Tibial artery (tissue), 4 donors: Measurements from ENCODE around the gene MICU1.

Experiments used
- DNase-seq, 2 donors: peaks; one replicate each; pipeline ENCODE4 v3.0.0-alpha.2; 2019
- H3K27ac ChIP-seq, 2 donors: fragments of 200-600 bp; sonication (generic) in 1 of 2; 1 replicate in 1 of 2; 2 replicates in 1 of 2; pipeline ENCODE4 v1.5.1; 2018 to 2019; ENCODE audit warnings: mild to moderate bottlenecking in 1 of 2
- H3K27me3 ChIP-seq, 2 donors: fragments of 200-600 bp; sonication (generic) in 1 of 2; one replicate each; pipeline versions ENCODE4 v1.5.1 to v1.6.0; 2016 to 2019
- H3K36me3 ChIP-seq, 3 donors: fragments of 200-600 bp; sonication (generic) in 2 of 3; one replicate each; pipeline ENCODE4 v1.5.1; 2016 to 2019; ENCODE audit warnings: mild to moderate bottlenecking in 2 of 3
- H3K4me1 ChIP-seq, 4 donors: fragments of 200-600 bp; sonication (generic) in 2 of 4; 1 replicate in 3 of 4; 2 replicates in 1 of 4; pipeline ENCODE4 v1.5.1; 2016 to 2019
- H3K4me3 ChIP-seq, 2 donors: fragments of 200-600 bp; sonication (generic) in 1 of 2; 1 replicate in 1 of 2; 2 replicates in 1 of 2; pipeline ENCODE4 v1.5.1; 2018 to 2019; ENCODE audit warnings: mild to moderate bottlenecking in 2 of 2
- H3K9me3 ChIP-seq, 3 donors: fragments of 200-600 bp; sonication (generic) in 1 of 3; one replicate each; pipeline ENCODE4 v1.5.1; 2016 to 2019
- intact Hi-C: fragments of 100-400 bp; cut with DNase I; formaldehyde crosslinking; loops from one replicate; pipeline ENCODE4 v1.15.0; 2023; ENCODE audit warnings: low total_unique reads
- TF ChIP-seq, protein P1 (sequence below), 2 experiments: fragments of 200-600 bp in 1 of 2; fragments of 450-650 bp in 1 of 2; IDR thresholded peaks; one replicate each; pipeline ENCODE4 v1.5.1; 2017 to 2019; ENCODE audit warnings: antibody characterized with exemption in 2 of 2, mild to moderate bottlenecking in 1 of 2, moderate library complexity in 1 of 2

Gene MICU1

DNA sequence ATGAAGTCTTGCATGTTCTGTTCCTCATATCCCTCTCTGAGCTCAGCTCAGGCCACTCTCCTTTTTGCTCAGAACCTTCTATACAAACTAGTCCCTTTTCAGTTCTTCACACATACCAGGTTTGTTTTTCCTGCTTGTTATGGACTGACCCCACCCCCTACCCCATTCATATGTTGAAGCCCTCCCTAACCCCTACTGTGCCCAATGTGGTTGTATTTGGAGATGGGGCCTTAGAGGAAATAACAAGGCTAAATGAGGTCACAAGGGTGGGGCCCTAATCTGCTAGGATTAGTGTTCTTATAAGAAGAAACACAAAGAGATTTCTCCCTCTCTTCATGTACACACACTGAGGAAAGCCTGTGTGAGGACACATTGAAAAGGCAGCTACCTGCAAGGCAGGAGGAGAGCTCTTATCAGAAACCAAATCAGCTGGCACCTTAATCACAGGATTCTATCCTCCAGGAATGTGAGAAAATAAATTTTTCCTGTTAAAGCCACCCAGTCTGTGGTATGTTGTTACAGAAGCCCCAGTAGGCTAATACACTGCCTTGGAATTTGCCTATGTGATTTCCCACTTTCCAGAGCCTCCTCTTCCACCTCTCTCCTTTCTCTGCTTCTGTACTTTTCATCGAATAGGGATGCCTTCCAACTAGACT lies 203.9 kb downstream of the MICU1 start:
- no peaks in the 10 kb centered on the region for H3K27me3 ChIP-seq
- H3K4me1 ChIP-seq: no peaks in the 10 kb centered on the region
- no peak for DNase-seq
- intact Hi-C loops: no loop called here
- H3K27ac ChIP-seq: no peak overlapping the region
- no peaks in the 10 kb centered on the region for H3K9me3 ChIP-seq
- TF ChIP-seq, protein P1, sequence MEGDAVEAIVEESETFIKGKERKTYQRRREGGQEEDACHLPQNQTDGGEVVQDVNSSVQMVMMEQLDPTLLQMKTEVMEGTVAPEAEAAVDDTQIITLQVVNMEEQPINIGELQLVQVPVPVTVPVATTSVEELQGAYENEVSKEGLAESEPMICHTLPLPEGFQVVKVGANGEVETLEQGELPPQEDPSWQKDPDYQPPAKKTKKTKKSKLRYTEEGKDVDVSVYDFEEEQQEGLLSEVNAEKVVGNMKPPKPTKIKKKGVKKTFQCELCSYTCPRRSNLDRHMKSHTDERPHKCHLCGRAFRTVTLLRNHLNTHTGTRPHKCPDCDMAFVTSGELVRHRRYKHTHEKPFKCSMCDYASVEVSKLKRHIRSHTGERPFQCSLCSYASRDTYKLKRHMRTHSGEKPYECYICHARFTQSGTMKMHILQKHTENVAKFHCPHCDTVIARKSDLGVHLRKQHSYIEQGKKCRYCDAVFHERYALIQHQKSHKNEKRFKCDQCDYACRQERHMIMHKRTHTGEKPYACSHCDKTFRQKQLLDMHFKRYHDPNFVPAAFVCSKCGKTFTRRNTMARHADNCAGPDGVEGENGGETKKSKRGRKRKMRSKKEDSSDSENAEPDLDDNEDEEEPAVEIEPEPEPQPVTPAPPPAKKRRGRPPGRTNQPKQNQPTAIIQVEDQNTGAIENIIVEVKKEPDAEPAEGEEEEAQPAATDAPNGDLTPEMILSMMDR (IDR thresholded peaks at IDR 0.05): no peak
- H3K36me3 ChIP-seq: peaks cover 33 to 44% (median 36%) of the 10 kb centered on the region in 3 donors
- no peak overlapping the region for H3K4me3 ChIP-seq

DNA sequence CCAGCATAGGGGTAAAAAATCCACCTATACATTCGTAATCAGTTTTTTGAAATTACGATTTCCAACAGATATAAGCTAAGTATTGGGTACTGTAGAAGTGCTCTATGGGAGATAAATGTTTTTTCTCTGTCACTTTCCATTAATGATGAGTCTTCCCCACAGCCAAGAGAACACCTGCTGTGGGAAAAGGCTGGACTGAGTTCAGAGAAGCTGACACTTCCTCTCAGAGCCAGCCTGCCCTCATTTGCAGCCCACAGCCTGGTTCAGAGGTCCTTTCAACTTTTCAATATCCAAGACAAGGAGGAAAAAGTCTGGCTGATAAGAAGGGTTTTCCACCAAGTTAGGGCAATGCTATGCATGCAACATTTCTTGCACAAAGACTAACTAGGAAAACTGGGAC lies 206.6 kb downstream of the MICU1 start:
- DNase-seq: no peak
- H3K27ac ChIP-seq: no peak overlapping the region
- no peaks in the 10 kb centered on the region for H3K9me3 ChIP-seq
- intact Hi-C loops: no loop called here
- H3K27me3 ChIP-seq: no peaks in the 10 kb centered on the region
- no peaks in the 10 kb centered on the region for H3K4me1 ChIP-seq
- H3K36me3 ChIP-seq: peaks cover 34 to 44% (median 36%) of the 10 kb centered on the region in 3 donors
- H3K4me3 ChIP-seq: no peak overlapping the region
- TF ChIP-seq, protein P1 (IDR thresholded peaks at IDR 0.05): no peak

DNA sequence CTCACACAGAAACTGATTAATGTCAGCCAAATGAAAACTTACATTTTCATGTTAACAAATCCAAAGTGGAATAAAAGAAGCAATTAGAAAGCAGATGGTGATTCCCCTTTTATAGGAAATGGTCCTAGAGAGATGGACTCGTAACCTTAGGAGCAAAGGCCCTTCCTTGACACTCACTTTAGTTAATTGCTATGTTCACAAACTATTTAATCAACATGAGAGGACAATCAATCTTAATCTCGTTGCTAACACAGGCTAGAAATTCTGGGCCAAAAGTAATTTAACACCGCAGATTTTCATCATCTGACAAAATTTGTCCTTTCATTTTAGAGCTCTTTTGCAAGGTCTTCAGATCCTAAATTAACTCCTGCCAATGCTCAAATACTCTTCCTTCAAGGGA lies 207.2 kb downstream of the MICU1 start:
- intact Hi-C loops: no loop called here
- H3K27ac ChIP-seq: no peak overlapping the region
- peaks cover 0 to 3% (median 0%) of the 10 kb centered on the region in 3 donors for H3K9me3 ChIP-seq
- TF ChIP-seq, protein P1 (IDR thresholded peaks at IDR 0.05): no peak
- no peaks in the 10 kb centered on the region for H3K4me1 ChIP-seq
- no peak for DNase-seq
- no peak overlapping the region for H3K4me3 ChIP-seq
- H3K27me3 ChIP-seq: no peaks in the 10 kb centered on the region
- H3K36me3 ChIP-seq: peaks cover 39 to 44% (median 40%) of the 10 kb centered on the region in 3 donors

DNA sequence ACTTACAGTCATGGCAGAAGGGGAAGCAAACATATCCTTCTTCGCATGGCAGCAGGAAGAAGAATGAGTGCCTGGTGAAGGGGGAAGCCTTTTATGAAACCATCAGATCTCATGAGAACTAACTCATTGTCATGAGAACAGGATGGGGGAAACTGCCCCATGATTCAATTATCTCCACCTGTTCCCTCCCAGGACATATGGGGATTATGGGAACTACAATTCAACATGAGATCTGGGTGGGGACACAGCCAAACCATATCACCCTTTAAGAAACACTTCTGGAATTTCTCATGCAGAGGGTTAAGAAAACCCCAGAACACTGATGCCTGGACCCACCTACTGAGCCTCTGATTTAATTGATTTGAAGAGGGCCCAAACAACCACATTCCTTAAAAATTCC lies 207.9 kb downstream of the MICU1 start:
- Histone ChIP-seq H3K36me3 (peaks cover 35 to 39% (median 38%) of the 10 kb centered on the region in 3 donors), H3K4me1 (no peaks in the 10 kb centered on the region), H3K27ac (no peak overlapping the region), H3K4me3 (no peak overlapping the region), H3K27me3 (no peaks in the 10 kb centered on the region), H3K9me3 (peaks cover 0 to 5% (median 0%) of the 10 kb centered on the region in 3 donors)
- TF ChIP-seq, protein P1 (IDR thresholded peaks at IDR 0.05): no peak
- no peak for DNase-seq
- intact Hi-C loops: no loop called here

DNA sequence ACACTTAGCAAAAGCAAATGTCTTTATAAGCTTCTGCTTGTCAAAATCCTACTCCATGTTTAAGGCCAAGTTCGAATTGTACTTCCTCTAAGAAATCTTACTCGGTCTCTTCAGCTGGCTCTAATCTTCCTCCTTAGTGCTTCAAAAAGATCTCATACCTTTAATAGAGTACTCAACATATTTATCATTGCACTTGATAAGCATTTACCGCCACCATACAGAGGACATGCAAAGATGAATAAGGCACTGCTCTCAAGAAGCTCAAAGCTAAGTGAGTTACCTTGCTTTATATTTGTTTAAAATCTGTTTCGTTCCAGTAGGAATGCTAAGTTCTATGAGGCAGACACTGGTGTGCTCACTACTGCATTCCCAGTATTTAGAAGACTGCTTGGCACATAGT lies 209.2 kb downstream of the MICU1 start:
- DNase-seq: no peak
- Histone ChIP-seq H3K36me3 (peaks cover 22 to 26% (median 25%) of the 10 kb centered on the region in 3 donors), H3K27ac (no peak overlapping the region), H3K4me3 (no peak overlapping the region), H3K4me1 (no peaks in the 10 kb centered on the region), H3K27me3 (no peaks in the 10 kb centered on the region), H3K9me3 (peaks cover 0 to 5% (median 0%) of the 10 kb centered on the region in 3 donors)
- intact Hi-C loops: no loop called here
- TF ChIP-seq, protein P1 (IDR thresholded peaks at IDR 0.05): no peak
